CD4-positive, alpha-beta memory T cell (primary cell): ENCODE measurements around the gene CABS1. TPM values are rescaled to one million over a fixed set of nuclear protein-coding genes. Genes with fewer than 3 reads are reported as not detected.

Experiments used
- CTCF ChIA-PET: fragments of 350-600 bp; sonication (Branson Sonifier 250); formaldehyde crosslinking; loops from one replicate; lab custom pipeline; 2021; ENCODE audit warnings: inconsistent platforms; ENCODE audit not compliant: partially characterized antibody; lab: Charles Lee
- POLR2A ChIA-PET: fragments of 350-600 bp; sonication (Branson Sonifier 250); formaldehyde crosslinking; loops from one replicate; lab custom pipeline; 2021; ENCODE audit not compliant: partially characterized antibody; lab: Charles Lee
- DNase-seq, 5 donors: peaks; one replicate each; pipeline versions ENCODE4 v3.0.0 to v3.0.0-alpha.2; 2020 to 2022; ENCODE audit warnings: mixed read lengths in 1 of 5
- H3K27ac ChIP-seq: one replicate; pipeline ENCODE4 v1.7.0; 2013; ENCODE audit warnings: low read depth, low read length
- H3K27me3 ChIP-seq: 2 replicates; pipeline ENCODE4 v1.7.0; 2013; ENCODE audit warnings: mild to moderate bottlenecking, low read length, moderate library complexity; ENCODE audit not compliant: insufficient read depth
- H3K36me3 ChIP-seq: 2 replicates; pipeline ENCODE4 v1.7.0; 2013; ENCODE audit warnings: mild to moderate bottlenecking, low read length, moderate library complexity; ENCODE audit not compliant: insufficient read depth
- H3K4me1 ChIP-seq: 2 replicates; pipeline ENCODE4 v1.7.0; 2013; ENCODE audit warnings: mild to moderate bottlenecking, low read length, moderate library complexity; ENCODE audit not compliant: insufficient read depth
- H3K4me3 ChIP-seq, 2 donors: one replicate each; pipeline ENCODE4 v1.7.0; 2013; ENCODE audit warnings: low read length in 2 of 2, mild to moderate bottlenecking in 1 of 2
- H3K9me3 ChIP-seq, 2 donors: one replicate each; pipeline ENCODE4 v1.7.0; 2013; ENCODE audit warnings: low read length in 2 of 2, control low read depth in 1 of 2; ENCODE audit not compliant: control insufficient read depth in 1 of 2
- H3K27ac Mint-ChIP-seq, 7 donors: one replicate each; pipeline ENCODE4 v1.8.0; 2020 to 2021; ENCODE audit warnings: mixed read lengths in 7 of 7, mild to moderate bottlenecking in 6 of 7, inconsistent platforms in 3 of 7, moderate library complexity in 3 of 7
- H3K27me3 Mint-ChIP-seq, 2 donors: one replicate each; pipeline ENCODE4 v1.8.0; 2020 to 2021; ENCODE audit warnings: mixed read lengths in 2 of 2
- H3K36me3 Mint-ChIP-seq, 2 donors: one replicate each; pipeline ENCODE4 v1.8.0; 2020 to 2021; ENCODE audit warnings: mixed read lengths in 2 of 2, inconsistent platforms in 1 of 2, mild to moderate bottlenecking in 1 of 2
- H3K4me1 Mint-ChIP-seq, 4 donors: one replicate each; pipeline ENCODE4 v1.8.0; 2020 to 2021; ENCODE audit warnings: mixed read lengths in 4 of 4, mild to moderate bottlenecking in 1 of 4
- H3K4me3 Mint-ChIP-seq, 8 donors: one replicate each; pipeline ENCODE4 v1.8.0; 2020 to 2021; ENCODE audit warnings: mixed read lengths in 8 of 8, mild to moderate bottlenecking in 7 of 8, moderate library complexity in 6 of 8, inconsistent platforms in 3 of 8
- H3K9me3 Mint-ChIP-seq, 8 donors: one replicate each; pipeline ENCODE4 v1.8.0; 2020 to 2021; ENCODE audit warnings: mixed read lengths in 8 of 8, mild to moderate bottlenecking in 5 of 8, inconsistent platforms in 3 of 8, moderate library complexity in 1 of 8
- intact Hi-C: fragments of 100-400 bp; cut with micrococcal nuclease; formaldehyde crosslinking; loops from one replicate; pipeline ENCODE4 v1.15.1; 2023
- polyA plus RNA-seq, 2 donors: library from polyadenylated mRNA; unstranded; fragments of 300-500 nt; fragmentation: Illumina TruSeq; gene quantifications; one replicate each; pipeline ENCODE4 v1.2.3, GENCODE V29; 2021
- total RNA-seq, 2 experiments: library from RNA; stranded (reverse); gene quantifications; one replicate each; pipeline ENCODE4 v1.2.3, GENCODE V29; 2021

The CABS1 gene
- total and polyA plus RNA-seq, 4 experiments from 2014 or later, result not detected

GRCh38 chr4:70380578-70380977 lies 45.8 kb downstream of the CABS1 start:
- POLR2A ChIA-PET, result no interaction called here
- no peaks in the 10 kb centered on the region for H3K9me3 ChIP-seq
- Mint-ChIP-seq H3K27ac (no peak overlapping the region), H3K4me3 (no peak overlapping the region), H3K36me3 (no peaks in the 10 kb centered on the region), H3K27me3 (no peaks in the 10 kb centered on the region), H3K4me1 (no peaks in the 10 kb centered on the region), H3K9me3 (peaks cover 0 to 3% (median 0%) of the 10 kb centered on the region in 8 donors)
- no peaks in the 10 kb centered on the region for H3K4me1 ChIP-seq
- CTCF ChIA-PET, result no interaction called here
- no peak overlapping the region for H3K4me3 ChIP-seq
- H3K27me3 ChIP-seq, result no peaks in the 10 kb centered on the region
- no peak for DNase-seq
- no peaks in the 10 kb centered on the region for H3K36me3 ChIP-seq
- intact Hi-C loops, result no loop called here
- no peak overlapping the region for H3K27ac ChIP-seq

- no peak within 1 kb of the TSS for H3K4me3 ChIP-seq
- intact Hi-C loops, result no loop called here
- Mint-ChIP-seq H3K9me3 (peaks cover 0 to 2% (median 0%) of the 10 kb centered on the region in 8 donors), H3K27me3 (no peaks in the 10 kb centered on the region), H3K27ac (no peak within 1 kb of the TSS), H3K36me3 (no peaks in the 10 kb centered on the region), H3K4me1 (no peaks in the 10 kb centered on the region), H3K4me3 (no peak within 1 kb of the TSS)
- H3K27ac ChIP-seq, result no peak within 1 kb of the TSS
- no peaks in the 10 kb centered on the region for H3K4me1 ChIP-seq
- no peaks in the 10 kb centered on the region for H3K36me3 ChIP-seq
- no peak for DNase-seq
- H3K27me3 ChIP-seq, result no peaks in the 10 kb centered on the region
- ChIA-PET CTCF (no interaction called here), POLR2A (no interaction called here)
- H3K9me3 ChIP-seq, result no peaks in the 10 kb centered on the region
Measured at GRCh38 chr4:70382691-70383181, 48.0 kb downstream of the CABS1 start, which contains the start of gene SMR3B. Gene SMR3B, plus strand, starts transcription at chr4:70383131. Its CDS starts 1,380 bp downstream, at chr4:70384511.

Other genes with a start within 250 kb of the CABS1 start
- gene PRR27, start 180.7 kb upstream of the CABS1 start, total RNA-seq, result not detected
- not detected for gene PRR27, start 180.7 kb upstream of the CABS1 start, polyA plus RNA-seq
- not detected for gene ODAM, start 139.3 kb upstream of the CABS1 start, total RNA-seq
- gene ODAM, start 139.3 kb upstream of the CABS1 start, polyA plus RNA-seq, result not detected
- not detected for gene FDCSP, start 108.9 kb upstream of the CABS1 start, total RNA-seq
- gene FDCSP, start 108.9 kb upstream of the CABS1 start, polyA plus RNA-seq, result not detected
- not detected for gene CSN3, start 92.4 kb upstream of the CABS1 start, total RNA-seq
- not detected for gene CSN3, start 92.4 kb upstream of the CABS1 start, polyA plus RNA-seq
- not detected for gene SMR3A, start 25.8 kb downstream of the CABS1 start, total RNA-seq
- not detected for gene SMR3A, start 25.8 kb downstream of the CABS1 start, polyA plus RNA-seq
- not detected for gene SMR3B, start 48.1 kb downstream of the CABS1 start, total RNA-seq
- not detected for gene SMR3B, start 48.1 kb downstream of the CABS1 start, polyA plus RNA-seq
- not detected for gene OPRPN, start 63.0 kb downstream of the CABS1 start, total RNA-seq
- gene OPRPN, start 63.0 kb downstream of the CABS1 start, polyA plus RNA-seq, result not detected
- not detected for gene MUC7, start 137.2 kb downstream of the CABS1 start, total RNA-seq
- gene MUC7, start 137.2 kb downstream of the CABS1 start, polyA plus RNA-seq, result not detected
- gene AMTN, start 183.6 kb downstream of the CABS1 start, total RNA-seq, result not detected
- gene AMTN, start 183.6 kb downstream of the CABS1 start, polyA plus RNA-seq, result not detected